HPDE6-E6E7 (cell line): Measurements from ENCODE around the gene RNASET2.

Source experiments
- DNase-seq: peaks from one replicate; pipeline ENCODE4 v3.0.0; 2011; ENCODE audit warnings: missing footprints; ENCODE audit errors: extremely low spot score

Gene RNASET2, protein sequence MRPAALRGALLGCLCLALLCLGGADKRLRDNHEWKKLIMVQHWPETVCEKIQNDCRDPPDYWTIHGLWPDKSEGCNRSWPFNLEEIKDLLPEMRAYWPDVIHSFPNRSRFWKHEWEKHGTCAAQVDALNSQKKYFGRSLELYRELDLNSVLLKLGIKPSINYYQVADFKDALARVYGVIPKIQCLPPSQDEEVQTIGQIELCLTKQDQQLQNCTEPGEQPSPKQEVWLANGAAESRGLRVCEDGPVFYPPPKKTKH

GRCh38 chr6:166956444-166957086, at the start of gene RNASET2:
TSS of gene RNASET2 (minus strand) at chr6:166956550. CDS start at chr6:166956182, 368 bp downstream.
- DNase-seq, result peak; percentile 75

- no peak for DNase-seq
Observed at GRCh38 chr6:167005350-167006159, 49.2 kb upstream of the RNASET2 start.

- no peak for DNase-seq
Observed at GRCh38 chr6:167000759-167001158, 44.4 kb upstream of the RNASET2 start.

DNA sequence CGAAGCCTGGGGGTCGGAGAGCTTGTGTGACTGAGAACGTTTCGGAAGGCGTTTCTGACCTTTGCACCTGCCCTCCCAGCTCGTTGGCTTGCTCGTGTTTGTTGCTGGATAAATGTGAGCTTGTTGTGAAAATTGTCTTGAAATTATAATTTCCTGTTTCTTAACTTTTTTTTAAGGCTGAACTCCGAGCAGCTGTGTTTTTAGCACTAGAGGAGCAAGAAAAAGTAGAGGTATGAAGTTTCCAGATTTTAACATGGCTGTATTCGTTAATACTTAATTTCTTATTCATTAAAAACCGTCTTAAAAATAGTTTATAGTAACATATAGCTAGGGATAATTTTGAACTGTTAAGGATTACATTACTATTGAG, 43.5 kb upstream of the RNASET2 start:
- DNase-seq, result no peak

GRCh38 chr6:166999145-166999883, 43.0 kb upstream of the RNASET2 start, which contains the start of gene CEP43:
TSS of gene CEP43 (plus strand) at chr6:166999397. CDS start at chr6:166999413, 16 bp downstream.
- peak; percentile 84 for DNase-seq

- no peak for DNase-seq
Observed at GRCh38 chr6:166998256-166999144, 42.1 kb upstream of the RNASET2 start.

DNA sequence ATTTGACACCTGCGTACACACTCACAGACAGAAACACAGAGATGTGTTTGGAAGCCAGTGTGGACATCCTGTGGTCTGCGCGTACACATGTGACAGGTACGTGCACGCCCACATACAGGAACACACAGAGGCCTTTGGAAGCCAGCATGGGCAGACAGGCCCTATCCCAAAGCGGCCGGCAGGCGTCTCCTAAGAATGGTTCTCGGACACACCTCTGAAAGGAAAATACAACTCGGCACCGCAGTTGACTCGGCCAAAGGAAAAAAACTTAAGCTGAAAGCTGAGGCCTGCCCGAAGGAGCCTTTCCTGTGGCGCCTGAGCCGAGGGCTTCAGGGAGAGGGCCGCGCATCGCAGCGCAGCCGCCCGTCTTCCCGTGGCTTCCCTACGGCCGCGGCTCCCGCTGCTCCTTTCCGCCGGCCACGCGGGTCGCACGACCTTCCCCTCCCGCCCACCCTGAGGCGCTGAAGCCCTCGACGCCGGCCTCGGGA, 41.5 kb upstream of the RNASET2 start:
- peak; percentile 73 for DNase-seq

- DNase-seq, result no peak
Observed at GRCh38 chr6:166997348-166997747, 41.0 kb upstream of the RNASET2 start.

- no peak for DNase-seq
Observed at GRCh38 chr6:166996406-166996805, 40.1 kb upstream of the RNASET2 start.

DNA sequence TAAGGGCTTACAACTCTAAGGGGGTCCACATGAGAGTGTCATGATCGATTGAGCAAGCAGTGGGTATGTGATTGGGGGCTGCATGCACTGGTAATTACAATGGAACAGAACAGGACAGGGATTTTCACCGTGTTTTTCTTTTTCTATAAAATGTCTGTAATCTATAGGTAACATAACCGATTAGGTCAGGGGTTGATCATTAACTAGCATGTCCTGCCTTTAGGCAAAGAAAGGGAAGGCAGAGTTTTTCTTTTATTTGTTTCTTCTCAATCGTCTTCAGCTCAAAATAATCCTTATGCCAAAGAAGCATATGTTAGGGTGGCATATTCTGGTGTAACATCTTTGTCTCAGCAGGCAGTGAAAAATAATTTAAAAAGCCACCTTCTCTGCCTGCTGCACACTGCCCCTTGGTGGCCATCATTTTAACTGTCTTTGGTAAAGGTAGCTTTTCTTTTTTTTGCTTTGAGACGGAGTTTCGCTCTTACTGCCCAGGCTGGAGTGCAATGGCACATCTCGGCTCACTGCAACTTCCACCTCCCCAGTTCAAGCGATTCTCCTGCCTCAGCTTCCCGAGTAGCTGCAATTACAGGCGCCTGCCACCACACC, 33.2 kb upstream of the RNASET2 start:
- DNase-seq, result no peak

DNA sequence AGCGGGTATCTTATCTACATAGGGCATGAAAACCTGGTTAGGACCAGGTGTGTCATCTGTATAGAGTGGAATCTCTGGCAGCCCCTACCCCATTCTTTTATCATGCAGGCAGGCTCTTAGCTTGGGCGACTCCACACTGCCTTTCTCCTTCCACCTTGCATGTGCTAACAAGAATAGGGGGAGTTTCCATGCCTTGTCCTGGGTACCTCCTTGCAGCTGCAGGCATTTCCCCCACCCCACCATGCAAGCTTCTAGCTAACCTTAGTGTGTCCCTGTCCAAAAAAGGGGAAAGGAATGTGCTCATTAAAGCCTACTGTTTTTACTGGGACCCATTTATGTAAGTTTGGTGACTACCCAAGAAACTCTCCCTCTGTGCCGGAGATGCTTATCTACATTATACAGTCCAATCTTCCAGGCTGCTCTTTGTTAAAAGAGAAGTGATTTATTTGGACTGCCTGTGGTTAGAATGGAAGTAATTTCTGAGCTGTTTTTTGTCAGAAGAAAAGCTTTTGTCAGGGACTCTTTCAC, 32.4 kb upstream of the RNASET2 start:
- no peak for DNase-seq

DNA sequence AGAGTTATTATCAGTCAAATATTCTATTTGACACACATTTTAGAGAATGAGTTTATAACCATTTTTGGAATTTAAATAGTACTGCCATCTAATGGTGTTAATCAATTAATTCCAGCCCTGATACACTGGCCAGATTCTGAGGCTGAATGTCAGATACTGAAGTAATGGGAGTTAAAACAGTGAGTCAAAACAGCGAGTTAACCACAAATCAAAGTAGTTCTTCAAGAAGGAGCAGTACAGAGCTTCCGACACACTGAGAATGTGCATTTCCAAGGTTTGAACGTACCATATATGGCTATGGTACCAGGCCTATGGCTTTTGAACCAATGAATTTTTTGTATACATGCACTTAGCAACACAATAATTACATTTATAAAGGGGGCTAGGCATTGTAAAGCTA, 31.6 kb upstream of the RNASET2 start:
- no peak for DNase-seq

DNA sequence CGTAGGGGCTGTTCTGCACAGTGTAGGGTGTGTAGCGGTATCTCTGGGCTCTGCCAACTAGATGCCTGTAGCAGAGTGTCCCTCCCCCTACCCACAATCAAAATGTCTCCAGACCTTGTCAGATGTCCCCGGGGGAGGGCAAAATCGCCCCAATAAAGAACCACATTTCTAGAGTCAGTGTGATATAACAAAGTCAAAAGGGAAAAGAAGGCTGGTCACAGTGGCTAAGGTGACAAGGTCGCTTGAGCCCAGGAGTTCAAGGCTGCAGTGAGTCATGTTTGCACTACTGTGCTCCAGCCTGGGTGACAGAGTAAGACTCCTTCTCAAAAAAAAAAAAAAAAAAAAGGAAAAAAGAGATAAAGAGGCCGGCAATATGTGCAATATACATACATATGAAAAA, 31.1 kb upstream of the RNASET2 start:
- DNase-seq, result no peak

- no peak for DNase-seq
Observed at GRCh38 chr6:166980738-166981137, 24.4 kb upstream of the RNASET2 start.

- no peak for DNase-seq
Observed at GRCh38 chr6:166977621-166978525, 21.5 kb upstream of the RNASET2 start.

- DNase-seq, result no peak
Observed at GRCh38 chr6:166976636-166977035, 20.3 kb upstream of the RNASET2 start.

GRCh38 chr6:166972101-166972500, 15.8 kb upstream of the RNASET2 start:
- DNase-seq, result no peak

GRCh38 chr6:166971271-166971670, 14.9 kb upstream of the RNASET2 start:
- DNase-seq, result no peak

GRCh38 chr6:166970776-166971175, 14.4 kb upstream of the RNASET2 start:
- no peak for DNase-seq
